GM18498 (cell line): Measurements from ENCODE around the gene DACT1.

Experiments
- ATAC-seq: cut with Tn5 transposase; IDR thresholded peaks from one replicate; pipeline ENCODE4 v1.9.1; 2021; ENCODE audit warnings: mild to moderate bottlenecking, moderate library complexity; ENCODE audit not compliant: unreplicated experiment

DACT1 gene

DNA sequence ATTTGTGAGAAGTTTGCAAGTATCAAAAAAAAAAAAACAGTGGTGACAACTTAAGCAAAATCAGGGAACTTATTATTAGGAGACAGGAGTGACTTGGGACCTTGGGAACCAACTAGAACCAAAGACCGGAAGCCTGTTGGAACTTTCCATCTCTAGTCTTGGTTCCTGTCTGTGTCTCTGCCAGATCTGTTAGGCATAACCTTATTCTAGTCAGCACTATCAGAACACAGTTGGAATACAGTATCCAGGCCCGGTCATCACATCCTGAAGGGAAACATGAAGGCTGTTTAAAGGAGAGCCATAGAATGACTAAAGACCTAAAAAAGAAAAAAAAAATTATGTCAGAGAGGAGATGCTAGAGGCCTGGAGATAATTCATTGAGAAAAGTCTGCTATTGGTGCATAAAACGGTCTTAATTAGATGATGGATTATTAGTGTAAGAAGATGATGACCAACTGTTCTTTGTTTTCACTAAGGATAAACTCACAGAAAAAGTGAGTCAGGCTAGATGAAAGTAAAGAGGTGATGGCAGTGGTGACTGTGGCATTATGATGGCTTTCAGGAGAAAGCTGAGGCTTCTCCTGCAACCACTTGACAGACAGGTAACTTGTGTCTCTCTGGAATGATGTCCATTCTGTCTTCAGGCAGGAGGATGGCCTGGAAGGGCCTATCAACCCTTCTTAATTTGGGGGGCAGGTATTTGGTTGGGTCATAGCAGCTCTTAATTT lies 28.2 kb downstream of the DACT1 start:
- ATAC-seq = no peak

DNA sequence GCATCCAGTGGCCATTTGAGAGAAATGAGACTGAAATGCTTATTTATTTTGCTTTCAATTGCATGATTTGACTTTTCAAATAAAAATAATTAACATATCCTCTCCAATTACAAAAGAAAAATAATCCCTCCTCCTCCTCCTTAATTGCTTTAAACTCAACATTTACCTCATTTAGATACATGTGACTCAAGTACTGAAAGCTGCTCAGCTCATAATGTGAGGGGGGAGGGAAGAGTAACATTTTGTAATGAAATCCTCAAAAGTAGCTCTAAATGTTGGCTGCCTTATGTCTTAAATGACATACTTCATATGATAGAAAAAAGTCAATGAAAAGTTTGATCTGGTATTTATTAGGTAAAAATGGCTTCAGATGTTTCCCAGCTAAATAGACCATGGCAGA lies 29.0 kb downstream of the DACT1 start:
- no peak for ATAC-seq

DNA sequence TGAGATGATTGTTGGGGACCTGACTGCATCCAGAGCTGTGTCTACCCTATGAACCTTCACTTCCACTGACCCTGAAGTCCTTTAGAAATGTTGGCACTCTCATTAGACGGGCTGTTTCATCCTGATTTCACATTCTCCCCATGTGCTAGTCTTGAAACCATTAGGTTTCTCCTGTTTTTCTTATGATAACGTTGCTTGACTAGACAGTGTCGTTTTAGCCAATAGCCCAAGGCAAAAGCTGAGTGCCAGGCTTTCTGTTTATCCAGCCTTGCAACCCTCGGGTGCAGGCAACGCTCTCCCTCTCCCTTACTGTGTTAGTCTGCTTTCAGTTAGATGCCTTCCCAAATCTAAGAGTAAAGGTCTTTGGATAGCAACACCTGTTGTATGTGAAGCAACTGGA lies 30.1 kb downstream of the DACT1 start:
- no peak for ATAC-seq

DNA sequence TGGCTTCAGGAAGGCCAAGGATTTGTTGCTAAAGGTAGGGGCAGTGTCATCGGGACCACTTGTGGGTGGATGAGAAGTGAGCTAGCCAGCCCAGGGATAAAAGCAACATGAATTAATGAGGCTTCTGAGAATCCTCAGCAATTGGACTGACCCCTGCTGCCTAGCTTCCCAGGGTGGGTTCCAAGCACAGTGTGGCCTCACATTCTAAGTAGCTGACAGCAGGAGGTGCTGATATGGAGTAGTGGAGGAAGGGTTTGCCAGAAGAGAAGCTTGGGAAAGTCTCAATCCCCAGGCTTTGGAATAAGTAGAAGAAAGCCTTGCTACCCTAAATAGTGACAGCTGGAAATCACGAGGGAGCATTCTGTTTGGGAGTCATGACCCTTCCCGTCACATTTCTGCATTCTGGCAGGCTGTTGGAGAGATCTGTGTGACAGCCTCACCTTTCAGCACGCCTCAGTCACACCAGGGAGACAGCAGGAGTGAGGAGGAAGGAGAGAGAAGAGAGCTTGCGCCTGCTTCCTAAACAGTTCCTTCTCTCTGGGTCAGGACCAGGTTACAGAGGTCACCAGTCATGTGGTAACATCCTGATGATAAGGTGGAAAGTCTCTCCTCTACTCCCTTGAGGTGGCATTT lies 31.2 kb downstream of the DACT1 start:
- no peak for ATAC-seq

DNA sequence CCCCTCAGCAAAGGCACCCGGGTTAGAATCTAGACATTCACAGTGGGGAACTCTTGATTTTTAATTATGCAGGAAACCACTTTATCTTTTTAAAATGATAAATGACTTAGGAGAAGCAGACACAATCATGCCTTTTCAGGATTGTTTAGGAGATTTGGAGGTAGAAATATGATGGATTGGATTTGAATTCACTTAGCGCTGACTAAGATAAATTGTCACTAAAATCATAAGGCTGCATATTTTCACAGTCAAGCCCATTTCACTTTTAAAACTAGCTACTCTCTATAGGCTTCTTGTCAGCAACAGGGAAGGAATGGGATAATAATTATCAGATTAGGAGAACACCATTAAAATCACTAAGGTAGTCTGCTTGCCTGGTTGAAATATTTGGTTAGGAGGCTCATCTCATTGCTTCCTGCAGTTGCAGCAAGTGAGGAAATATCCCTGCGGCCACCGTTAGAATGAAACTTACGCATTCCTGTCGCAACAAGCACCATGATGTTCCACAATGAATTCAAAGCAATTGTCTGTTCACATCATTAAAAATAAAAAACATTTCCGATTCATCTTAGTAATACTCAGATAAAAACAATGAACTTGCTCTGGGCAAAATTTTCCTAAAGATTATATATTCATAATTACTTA lies 31.9 kb downstream of the DACT1 start:
- ATAC-seq = no peak

DNA sequence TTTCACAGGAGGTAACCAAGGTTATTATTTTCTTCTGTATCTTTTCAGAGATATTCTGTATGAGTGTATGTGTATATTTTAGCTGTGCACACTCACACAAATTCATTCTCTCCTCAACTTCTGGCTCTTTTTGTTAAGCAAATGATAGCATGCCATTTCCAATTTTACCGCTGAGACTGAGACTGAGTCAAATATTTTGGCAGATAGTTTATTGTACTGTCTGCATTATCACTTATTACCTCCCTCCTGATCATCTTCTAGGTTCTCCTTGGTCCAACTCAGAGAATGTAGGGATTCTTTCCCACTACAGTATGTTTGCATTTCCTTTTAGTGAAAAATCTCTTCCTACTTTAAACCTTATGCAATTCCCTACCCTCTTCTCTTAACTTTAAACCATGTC lies 33.3 kb downstream of the DACT1 start:
- ATAC-seq = no peak

DNA sequence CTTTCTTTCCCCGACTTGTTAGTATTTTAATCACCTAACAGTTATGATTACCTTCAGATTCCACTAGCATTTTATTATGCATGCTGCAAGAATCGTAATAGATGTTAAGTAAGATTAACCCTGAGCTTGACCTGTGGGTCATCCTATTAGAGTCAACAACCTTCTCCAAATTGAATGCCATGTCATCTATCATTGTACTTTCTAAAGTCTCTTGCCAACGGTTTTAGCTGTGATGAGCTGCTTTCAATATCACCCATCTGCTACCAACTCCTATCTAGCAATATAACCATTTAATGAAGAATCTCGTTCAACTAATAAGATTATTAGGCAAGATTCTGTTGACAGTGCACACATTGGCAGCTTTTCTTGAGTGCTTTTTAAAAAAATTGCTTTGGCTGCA lies 33.7 kb downstream of the DACT1 start:
- no peak for ATAC-seq

DNA sequence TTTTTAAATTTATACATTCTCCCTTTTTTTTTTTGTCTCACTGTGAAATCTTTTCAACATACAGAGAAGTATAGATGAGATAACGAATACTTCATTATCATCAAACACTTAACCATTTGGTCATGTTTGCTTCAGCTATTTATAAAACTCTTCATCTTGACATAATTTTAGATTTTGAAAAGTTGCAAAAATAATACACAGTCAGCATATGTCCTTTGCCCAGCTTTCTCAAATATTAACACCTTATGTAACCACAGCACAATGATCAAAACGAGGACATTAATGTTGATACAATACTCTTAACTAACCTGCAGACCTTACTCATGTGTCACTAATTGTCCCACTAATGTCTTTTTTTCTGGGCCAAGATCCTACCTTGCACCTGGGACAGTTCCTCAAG lies 36.0 kb downstream of the DACT1 start:
- no peak for ATAC-seq

DNA sequence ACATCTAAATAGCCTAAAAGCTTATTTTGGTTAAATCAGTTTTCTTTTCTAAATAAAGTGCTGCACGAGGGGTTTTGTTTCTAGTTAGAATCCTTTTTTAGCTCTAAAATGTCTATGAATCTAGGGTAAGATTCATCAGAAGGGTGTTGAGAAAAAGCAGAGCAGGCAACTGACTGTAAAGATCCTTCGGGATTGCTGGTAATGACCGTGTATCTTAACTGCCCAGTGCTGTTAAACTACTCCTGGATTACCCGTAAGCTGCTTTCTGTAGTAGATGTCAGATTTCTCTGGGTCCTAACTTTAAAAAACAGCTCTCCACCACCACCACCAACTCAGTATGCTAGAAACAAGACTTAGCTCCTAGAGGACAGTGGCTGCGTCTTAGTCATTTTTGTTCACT lies 39.2 kb downstream of the DACT1 start:
- no peak for ATAC-seq

DNA sequence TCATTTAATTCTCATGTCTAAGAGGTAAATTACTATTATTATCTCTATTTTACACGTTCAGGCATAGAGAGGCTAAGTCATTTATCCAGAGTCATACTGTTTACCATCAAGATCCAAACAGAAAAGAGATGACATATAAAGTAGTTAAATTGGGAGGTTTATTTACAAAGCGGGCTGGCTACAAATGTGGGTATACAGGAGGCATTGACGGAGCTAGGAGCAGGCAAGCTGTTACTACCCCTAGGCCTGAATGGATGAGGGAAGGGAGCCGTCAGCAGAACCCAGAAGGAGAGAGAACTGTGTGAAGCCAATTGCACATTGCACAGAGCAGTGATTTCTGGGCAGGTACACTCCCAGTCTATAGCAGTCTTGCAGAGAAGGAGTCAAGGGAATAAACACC lies 39.8 kb downstream of the DACT1 start:
- ATAC-seq = no peak

DNA sequence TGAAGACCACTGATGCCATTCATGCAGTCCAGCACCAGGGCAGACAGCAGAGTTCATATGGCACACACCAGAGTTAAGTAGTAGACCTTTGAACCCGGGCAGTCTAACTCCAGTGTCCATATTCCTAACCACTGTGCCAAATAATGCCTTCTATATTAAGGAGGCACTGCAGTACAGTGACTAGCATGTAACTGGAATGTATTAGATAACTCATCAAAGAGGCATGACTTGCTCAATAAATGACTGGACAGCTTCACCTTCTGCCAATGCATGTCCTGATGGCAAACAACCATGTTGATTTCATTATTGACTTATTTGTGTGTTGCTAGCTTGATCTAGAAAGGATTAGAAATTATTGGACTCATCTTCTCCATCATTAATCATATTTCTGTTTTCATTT lies 40.2 kb downstream of the DACT1 start:
- ATAC-seq = no peak

DNA sequence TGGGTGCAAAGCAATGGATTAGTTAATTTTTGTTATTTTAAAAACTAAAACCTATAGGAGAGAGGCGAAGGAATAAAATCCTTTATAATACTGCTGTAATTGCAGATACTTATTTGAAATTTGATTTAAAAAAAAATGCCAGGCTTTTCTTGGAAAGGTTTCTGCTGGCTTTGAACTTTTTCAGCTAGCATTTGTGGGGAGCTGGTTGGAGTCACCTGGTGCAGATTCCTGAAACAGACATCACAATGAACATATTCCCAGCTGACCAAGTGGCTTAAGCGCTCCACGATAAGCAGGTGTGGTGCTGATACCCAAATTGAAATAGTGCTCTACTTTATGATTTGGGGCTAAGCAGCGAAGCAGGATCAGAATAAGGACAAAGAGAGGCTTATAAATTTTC lies 42.9 kb downstream of the DACT1 start:
- no peak for ATAC-seq

DNA sequence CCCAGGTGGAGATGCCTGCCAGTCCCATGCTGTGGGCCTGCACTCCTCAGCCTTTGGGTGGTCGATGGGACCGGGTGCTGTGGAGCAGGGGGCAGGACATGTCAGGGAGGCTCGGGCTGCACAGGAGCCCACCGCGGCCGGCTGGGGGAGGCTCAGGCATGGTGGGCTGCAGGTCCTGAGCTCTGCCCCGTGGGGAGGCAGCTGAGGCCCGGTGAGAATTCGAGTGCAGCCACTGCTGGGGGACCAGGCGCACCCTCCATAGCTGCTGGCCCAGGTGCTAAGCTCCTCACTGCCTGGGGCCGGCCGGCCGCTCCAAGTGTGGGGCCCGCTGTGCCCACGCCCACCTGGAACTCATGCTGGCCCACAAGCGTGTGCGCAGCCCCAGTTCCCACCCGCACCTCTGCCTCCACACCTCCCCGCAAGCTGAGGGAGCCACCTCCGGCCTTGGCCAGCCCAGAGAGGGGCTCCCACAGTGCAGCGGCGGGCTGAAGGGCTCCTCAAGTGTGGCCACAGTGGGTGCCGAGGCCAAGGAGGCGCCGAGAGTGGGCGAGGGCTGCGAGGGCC lies 49.6 kb downstream of the DACT1 start:
- ATAC-seq = no peak

DNA sequence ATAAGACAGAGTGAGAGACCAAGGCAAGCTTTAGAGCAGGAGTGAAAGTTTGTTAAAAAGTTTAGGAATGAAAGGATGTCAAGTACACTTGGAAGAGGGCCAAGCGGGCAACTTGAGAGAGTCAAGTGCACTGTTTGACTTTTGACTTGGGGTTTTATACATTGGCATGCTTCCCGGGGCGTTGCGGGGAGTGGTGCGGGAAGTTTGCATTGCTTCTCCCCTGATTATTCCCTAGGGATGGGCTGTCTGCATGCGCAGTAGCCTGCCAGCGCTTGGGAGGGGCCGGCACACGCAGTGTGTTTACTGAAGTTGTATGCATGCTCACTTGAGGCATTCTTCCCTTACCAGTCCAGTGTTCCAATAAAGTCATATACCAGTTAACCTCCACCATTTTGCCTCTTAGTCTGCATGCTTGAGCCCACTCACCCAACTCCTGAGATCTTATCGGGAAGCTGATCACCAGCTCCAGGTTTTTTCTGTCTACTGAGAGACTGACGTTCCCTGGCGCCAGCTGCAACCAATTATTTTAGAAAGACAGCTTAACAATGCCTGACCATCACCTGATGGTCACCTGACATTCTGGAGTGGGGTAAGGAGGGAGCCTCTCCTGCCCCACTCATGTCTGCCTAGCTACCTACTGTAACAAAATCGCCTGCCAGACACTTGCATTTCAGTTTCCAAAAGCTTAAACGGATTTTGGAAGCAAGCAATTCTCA lies 53.2 kb downstream of the DACT1 start:
- ATAC-seq = no peak

DNA sequence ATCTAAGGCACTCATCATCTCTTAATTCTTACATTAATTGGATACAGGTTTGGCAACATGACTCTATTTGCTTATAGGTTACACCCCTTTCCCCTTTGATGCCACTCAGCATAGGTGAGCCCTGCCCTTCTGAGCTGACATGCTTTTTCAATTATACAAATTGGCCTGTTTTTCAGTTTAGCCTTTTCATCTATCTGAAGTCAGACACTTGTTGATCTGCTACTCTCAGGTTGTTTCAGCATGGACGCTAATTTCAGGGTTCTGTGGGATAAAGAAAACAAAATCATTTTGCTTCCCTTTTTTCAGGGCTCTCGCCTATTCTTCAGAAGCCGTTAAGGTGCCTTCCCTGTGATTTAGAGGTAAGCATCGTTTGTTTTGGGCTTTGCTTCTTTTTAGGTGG lies 55.3 kb downstream of the DACT1 start:
- ATAC-seq = no peak

DNA sequence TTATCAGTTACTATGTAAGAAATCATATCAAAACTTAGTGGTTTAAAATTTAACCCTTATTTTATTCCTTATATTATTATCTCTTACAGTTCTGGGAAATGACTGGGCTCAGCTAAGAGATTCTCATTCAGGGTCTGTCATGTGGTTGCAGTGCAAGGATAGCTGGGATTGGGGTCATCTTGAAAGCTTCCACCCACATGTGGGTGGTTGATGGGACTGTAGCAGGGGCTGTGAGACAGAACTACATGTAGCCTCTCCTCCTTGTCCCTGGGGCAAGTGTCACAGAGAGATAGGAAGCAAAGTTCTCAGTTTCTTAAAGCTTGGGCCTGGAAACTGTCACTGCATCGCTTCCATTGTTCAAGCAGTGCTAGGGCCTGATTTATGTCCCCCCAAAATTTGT lies 57.8 kb downstream of the DACT1 start:
- no peak for ATAC-seq

DNA sequence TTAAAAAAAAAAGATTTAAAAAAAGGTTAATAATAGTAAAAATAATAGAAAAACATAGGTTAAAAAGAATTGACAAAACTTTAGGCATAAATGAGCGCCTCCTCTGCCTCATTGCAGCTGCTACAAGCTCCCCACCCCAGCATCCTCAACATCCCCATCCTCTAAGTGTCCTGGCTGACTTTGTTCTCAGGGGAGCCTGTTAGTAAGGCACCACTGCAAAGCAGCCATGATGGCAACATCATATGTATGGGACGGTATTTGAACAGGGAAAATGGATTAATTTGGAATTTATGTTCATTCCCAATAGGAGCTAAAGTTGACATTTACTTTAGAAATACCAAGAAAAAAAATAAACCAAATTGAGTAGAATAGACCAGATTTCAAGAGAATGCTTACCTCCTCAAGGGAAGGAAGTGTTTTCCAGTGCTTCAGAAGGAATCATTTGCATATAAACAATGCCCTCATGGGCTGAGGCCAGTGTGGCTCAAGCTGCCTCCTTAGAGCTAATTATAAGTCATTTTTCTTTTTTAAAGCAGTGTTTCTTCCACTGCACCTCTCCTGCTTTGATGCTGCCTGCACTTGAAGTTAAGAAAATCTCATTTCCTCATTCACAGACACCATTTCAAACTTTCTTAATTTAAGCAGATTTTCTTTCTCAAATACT lies 59.6 kb downstream of the DACT1 start:
- no peak for ATAC-seq
